Measurements from ENCODE around the gene ZNF292.
A peak's percentile ranks its signal among the peaks of the same experiment; 100 is the strongest.
"Not testable (repeated sequence)": the region's sequence is repeated elsewhere in the genome, so short reads cannot be mapped to it uniquely, and the experiment has no call there.

ZNF292 gene

GRCh38 chr6:87154993-87155841 lies at the start of gene ZNF292:
Gene ZNF292, plus strand, starts transcription at chr6:87155565. Its CDS starts 27 bp downstream, at chr6:87155592.
- peak; percentile 97 for DNase-seq

GRCh38 chr6:87105823-87106222 lies 49.5 kb upstream of the ZNF292 start:
- no peak for DNase-seq

DNA sequence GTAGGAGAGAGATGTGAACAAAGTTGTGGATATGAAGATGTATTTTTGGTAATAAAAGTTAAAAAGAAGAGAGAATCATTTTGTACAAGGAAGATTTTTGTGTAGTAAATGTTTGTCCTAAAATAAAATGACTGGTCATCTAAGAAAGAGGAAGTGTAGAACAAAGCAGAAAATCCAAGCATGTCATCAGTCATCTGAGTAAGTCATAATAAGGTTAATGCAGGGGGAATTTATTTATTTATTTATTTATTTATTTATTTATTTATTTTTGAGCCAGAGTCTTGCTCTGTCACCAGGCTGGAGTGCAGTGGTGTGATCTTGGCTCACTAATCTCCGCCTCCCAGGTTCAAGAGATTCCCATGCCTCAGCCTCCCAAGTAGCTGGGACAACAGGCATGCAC lies 44.7 kb upstream of the ZNF292 start:
- no peak for DNase-seq

GRCh38 chr6:87115402-87116135 lies 39.8 kb upstream of the ZNF292 start:
- no peak for DNase-seq

DNA sequence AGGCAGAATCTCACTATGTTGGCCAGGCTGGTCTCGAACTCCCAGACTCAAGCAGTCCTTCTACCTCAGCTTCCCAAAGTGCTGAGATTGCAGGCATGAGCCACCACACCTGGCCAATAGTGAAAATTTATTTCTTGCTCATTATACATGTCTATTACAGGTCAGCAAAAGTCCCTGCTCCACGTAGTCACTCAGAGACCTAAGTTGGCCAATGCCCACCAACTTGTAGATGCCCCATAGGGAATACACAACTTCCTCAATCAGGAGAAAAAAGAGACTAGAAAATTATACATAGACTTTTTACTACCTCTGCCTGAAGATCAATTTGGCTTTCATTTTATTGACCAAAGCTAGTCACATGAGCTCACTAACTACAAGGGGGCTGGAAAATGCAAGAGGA lies 38.4 kb upstream of the ZNF292 start:
- no peak for DNase-seq

DNA sequence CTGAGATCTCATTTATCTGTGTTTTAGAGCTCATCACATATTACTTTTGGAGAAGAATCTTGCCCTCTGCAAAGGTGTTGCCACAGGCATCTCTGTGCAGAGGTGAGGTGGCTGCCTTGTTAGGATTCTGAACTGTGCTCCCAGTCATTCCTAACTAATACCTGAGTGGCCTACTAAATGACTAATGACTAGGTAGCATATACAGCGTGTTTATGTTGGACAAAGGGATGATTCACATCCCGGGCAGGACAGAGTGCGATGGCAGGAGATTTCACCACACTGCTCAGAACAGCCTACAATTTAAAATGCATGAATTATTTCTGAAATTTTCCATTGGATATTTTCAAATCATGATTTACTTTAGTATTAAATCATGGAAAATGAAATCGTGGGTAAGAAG lies 37.3 kb upstream of the ZNF292 start:
- DNase-seq, result no peak

- DNase-seq, result no peak
These were observed 32.9 kb upstream of the ZNF292 start for GRCh38 chr6:87122477-87122876.

- DNase-seq, result no peak
These were observed 31.3 kb upstream of the ZNF292 start for GRCh38 chr6:87124074-87124473.

DNA sequence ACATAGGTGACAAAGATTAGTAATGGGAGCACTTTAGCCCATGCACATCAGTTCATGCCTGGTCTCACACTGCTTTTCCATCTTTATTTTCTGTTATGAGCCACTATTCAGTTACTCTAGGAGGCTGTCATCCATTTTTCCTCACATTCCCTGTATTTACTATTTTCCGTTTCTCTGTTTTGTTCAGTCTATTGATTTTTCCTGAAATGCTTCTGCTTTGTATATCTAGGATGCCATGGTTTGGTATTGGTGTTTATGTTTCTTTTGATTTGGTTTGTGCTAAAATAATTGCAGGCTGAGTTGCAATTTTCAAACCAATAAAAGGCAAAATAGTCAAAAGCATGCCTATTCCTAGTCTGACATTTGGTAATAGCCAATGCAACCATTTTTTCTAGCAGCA lies 28.9 kb upstream of the ZNF292 start:
- no peak for DNase-seq

DNA sequence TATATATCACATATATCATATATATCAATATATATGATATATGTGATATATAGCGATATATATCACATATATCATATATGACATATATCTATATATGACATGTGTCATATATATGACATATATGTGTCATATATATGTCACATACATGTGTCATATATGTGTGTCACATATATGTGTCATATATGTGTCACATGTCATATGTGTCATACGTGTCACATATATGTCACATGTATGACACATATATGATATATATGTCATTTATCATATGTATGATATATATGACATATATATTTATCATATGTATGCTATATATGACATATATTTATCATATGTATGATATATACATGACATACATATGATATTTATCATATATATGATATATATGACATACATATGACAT lies 27.6 kb upstream of the ZNF292 start:
- DNase-seq, result no peak

DNA sequence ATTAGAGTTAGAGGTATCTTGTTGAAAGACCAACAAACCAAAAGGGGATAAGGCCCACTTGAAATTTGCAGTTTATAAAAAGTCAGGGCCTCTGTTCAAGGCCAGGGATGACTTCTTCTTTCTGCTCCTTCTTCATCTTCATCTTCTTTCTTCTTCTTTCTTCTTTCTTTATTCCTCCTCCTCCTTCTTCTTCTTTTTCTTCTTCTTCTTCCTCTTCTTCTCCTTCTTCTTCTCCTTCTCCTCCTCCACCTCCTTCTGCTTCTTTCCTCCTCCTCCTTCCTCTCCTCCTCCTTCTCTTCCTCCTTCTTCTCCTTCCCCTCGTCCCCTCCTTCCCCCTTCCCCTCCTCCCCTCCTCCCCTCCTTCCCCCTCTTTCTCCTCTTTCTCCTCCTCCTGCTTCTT lies 18.4 kb upstream of the ZNF292 start:
- no peak for DNase-seq

DNA sequence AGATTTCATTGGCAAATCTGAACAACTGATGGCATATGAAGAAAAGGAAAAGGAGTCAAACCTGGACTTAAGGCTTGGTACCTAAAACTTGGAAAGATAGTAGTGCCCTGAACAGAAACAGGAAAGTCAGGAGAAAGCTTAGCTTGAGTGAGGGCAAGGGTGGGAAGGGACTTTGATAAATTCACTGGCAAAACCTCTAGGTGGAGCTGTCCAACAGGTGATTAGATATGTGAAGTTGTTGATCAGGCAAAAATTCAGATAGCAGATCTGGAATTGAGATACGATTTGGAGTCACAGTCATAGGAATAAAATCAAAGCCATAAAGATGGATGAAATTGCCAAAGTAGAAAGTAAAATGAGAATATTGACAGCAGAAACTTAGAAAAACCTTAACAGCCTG lies 16.1 kb upstream of the ZNF292 start:
- peak; percentile 59 for DNase-seq

DNA sequence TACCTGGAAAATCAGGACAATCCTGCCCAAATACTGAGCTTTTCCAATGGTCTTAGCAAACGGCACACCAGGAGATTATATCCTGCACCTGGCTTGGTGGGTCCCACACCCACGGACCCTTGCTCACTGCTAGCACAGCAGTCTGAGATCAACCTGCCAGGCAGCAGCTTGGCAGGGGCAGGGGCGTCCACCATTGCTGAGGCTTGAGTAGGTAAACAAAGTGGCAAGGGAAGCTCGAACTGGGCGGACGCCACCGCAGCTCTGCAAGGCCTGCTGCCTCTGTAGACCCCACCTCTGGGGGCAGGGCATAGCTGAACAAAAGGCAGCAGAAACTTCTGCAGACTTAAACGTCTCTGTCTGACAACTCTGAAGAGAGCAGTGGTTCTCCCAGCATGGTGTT lies 15.4 kb upstream of the ZNF292 start:
- DNase-seq, result not testable (repeated sequence)

GRCh38 chr6:87146363-87146762 lies 9.0 kb upstream of the ZNF292 start:
- no peak for DNase-seq

- DNase-seq, result no peak
These were observed 5.0 kb upstream of the ZNF292 start for GRCh38 chr6:87150406-87150805.

DNA sequence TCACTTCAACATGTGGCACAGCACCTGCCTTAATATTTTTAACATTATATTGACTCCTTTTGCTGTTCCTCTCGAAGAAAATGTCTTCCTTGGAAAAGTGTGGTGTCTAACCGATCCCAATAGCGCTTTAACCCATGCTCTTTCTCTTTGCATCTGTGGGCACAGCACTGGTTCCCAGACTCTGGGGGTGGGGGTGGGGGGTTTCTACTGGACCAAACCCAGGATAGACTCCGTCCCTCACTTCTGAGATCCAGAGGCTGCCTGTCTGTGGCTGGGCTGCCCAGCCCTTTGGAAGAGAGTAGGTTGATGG lies 3.9 kb upstream of the ZNF292 start:
- peak; percentile 25 for DNase-seq

GRCh38 chr6:87151781-87152525 lies 3.4 kb upstream of the ZNF292 start:
- DNase-seq, result peak; percentile 29

DNA sequence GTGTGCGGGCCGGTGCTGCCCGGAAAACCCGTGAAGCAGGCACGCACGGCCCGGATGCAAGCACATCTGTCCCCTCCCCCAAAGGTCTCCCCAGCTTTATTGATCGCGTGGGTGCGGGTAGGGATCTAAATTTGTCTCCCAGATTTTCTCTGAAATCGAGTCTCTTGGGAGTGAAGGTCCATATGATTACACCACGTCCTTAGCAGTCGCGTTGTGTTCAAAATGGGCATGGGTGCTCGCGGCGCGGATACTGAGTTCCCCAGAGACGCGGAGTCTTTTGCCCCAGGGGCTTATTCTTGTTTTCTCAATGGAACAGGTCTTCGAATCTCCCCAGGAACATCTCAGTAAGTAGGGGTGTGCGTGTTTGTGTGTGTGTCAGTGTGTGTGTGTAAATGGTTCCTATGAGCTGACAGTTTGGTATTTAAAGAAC lies 2.8 kb upstream of the ZNF292 start:
- DNase-seq, result no peak

- DNase-seq, result no peak
These were observed 748 bp upstream of the ZNF292 start for GRCh38 chr6:87154641-87154992.

DNA sequence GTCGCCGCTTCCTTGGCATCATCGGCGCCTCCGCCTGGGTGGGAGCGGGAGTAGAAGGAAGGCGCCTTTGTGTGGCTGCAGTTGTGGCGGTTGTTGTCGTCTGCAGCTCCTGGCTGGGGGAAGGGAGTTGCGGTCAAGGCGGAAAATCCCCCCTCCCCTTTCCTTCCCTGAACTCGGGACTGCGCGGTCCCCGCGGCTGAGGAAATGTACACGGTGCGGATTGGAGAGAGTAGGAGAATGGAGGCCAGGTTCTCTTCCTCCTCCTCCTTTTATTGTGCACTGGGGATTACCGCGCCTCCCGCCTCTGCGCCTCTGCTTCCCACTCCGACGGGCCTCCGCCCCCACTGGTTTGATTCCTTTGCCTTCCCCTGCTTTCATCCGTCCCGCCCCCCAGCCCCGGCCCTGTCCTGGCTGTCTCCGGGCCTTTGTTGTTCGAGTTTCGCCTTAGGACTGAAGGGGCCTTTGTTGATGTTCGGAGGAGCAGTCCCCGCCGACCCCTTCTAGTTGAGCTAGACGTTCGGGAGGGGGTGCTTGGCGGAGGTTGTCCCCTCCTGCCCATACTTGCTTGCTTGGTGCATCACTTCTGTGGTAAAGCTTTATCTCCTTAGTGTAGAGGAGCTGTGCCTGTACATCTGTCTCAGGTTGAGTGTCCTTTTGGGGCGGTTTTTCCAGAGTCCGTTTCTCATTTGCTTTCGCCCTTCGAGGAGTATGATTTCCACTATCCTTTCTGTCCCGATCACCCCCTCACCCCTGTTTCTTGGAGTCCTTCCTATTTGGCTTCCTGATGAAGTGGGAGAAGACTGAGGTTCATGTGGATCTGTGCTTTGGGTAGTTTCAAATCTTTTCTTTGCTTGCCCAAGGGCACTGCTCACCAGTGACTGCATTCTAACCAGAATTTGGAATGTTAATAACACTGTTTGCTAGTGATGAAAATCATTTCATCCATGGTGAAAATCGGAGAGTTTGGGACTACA lies 764 bp downstream of the ZNF292 start:
- DNase-seq, result peak; percentile 70

DNA sequence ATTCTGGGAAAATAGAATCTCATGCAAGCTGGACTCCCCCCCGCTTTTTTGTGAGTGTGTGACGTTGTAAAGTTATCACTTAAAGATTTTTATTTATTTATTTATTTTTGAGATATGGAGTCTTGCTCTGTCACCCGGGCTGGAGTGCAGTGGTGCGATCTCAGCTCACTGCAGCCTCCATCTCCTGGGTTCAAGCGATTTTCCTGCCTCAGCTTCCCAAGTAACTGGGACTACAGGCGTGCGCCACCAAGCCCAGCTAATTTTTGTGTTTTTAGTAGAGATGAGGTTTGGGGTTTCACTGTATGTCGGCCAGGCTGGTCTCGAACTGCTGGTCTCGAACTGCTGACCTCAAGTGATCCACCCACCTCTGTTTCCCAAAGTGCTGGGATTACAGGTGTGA lies 2.2 kb downstream of the ZNF292 start:
- not testable (repeated sequence) for DNase-seq

- DNase-seq, result no peak
These were observed 5.9 kb downstream of the ZNF292 start for GRCh38 chr6:87161299-87161698.

- no peak for DNase-seq
These were observed 8.6 kb downstream of the ZNF292 start for GRCh38 chr6:87164004-87164403.

All from NCI-H82 (cell line).